SK-N-SH (cell line): ENCODE measurements around the gene TGFBRAP1. TPM values are rescaled to one million over a fixed set of nuclear protein-coding genes. Genes with fewer than 3 reads are reported as not detected.

Experiments used
- CTCF ChIA-PET: fragments of 300-600, 350-600 bp; formaldehyde crosslinking; extraction: SDS; loops from one replicate; lab custom pipeline; 2021; lab: Yijun Ruan, JAX
- POLR2A ChIA-PET: fragments of 350-600 bp; sonication (Branson Sonifier 250); formaldehyde crosslinking; extraction: SDS; loops from one replicate; lab custom pipeline; 2020; ENCODE audit warnings: antibody characterized with exemption, inconsistent platforms; lab: Yijun Ruan, JAX
- DNase-seq: peaks from one replicate; pipeline ENCODE4 v3.0.0; 2012
- H2AFZ ChIP-seq: fragments of 200-600 bp; sonication (generic); 2 replicates; pipeline ENCODE4 v1.8.1; 2016; ENCODE audit warnings: antibody characterized with exemption, mild to moderate bottlenecking, low read depth
- H3F3A ChIP-seq: fragments of 200-600 bp; sonication (generic); replicated peaks from 2 replicates; pipeline ENCODE3; 2016; ENCODE audit warnings: antibody characterized with exemption, mild to moderate bottlenecking; ENCODE audit not compliant: insufficient read depth
- H3K27ac ChIP-seq, 2 experiments: fragments of 200-500 bp in 1 of 2; fragments of 200-600 bp in 1 of 2; sonication (Bioruptor generic) in 1 of 2; sonication (generic), shearing (Covaris generic) in 1 of 2; 2 replicates each; pipeline versions ENCODE4 v1.5.1 to v1.6.1; 2014 to 2016; ENCODE audit warnings: low read depth in 2 of 2, inconsistent platforms in 1 of 2, low read length in 1 of 2, mild to moderate bottlenecking in 1 of 2, mixed read lengths in 1 of 2
- H3K27me3 ChIP-seq: fragments of 200-600 bp; sonication (generic), shearing (Covaris generic); 2 replicates; pipeline ENCODE4 v1.6.1; 2016; ENCODE audit warnings: mixed run types; ENCODE audit not compliant: insufficient read depth
- H3K36me3 ChIP-seq, 2 experiments: fragments of 200-500 bp in 1 of 2; fragments of 200-600 bp in 1 of 2; sonication (Bioruptor generic) in 1 of 2; sonication (generic) in 1 of 2; replicated peaks in 1 of 2; 2 replicates each; pipeline versions ENCODE3 to v1.5.1; 2014 to 2016; ENCODE audit warnings: low read length in 1 of 2, mild to moderate bottlenecking in 1 of 2; ENCODE audit not compliant: insufficient read depth in 2 of 2, control insufficient read depth in 1 of 2
- H3K4me1 ChIP-seq, 2 experiments: fragments of 200-500 bp in 1 of 2; fragments of 200-600 bp in 1 of 2; sonication (Bioruptor generic) in 1 of 2; sonication (generic), shearing (Covaris generic) in 1 of 2; 2 replicates each; pipeline versions ENCODE4 v1.5.1 to v1.6.1; 2014 to 2016; ENCODE audit warnings: low read depth in 1 of 2, low read length in 1 of 2, mixed run types in 1 of 2; ENCODE audit not compliant: insufficient read depth in 2 of 2, control insufficient read depth in 1 of 2
- H3K4me2 ChIP-seq: fragments of 200-600 bp; sonication (generic), shearing (Covaris generic); 2 replicates; pipeline ENCODE4 v1.6.1; 2017; ENCODE audit warnings: mixed run types
- H3K4me3 ChIP-seq, 2 experiments: fragments of 200-500 bp in 1 of 2; fragments of 200-600 bp in 1 of 2; sonication (Bioruptor generic) in 1 of 2; sonication (generic), shearing (Covaris generic) in 1 of 2; 2 replicates each; pipeline versions ENCODE4 v1.5.1 to v1.8.1; 2014 to 2016; ENCODE audit warnings: low read depth in 2 of 2, inconsistent platforms in 1 of 2, low read length in 1 of 2, mild to moderate bottlenecking in 1 of 2, mixed read lengths in 1 of 2, moderate library complexity in 1 of 2
- H3K79me2 ChIP-seq: fragments of 200-600 bp; sonication (generic); 2 replicates; pipeline ENCODE4 v1.8.1; 2017; ENCODE audit warnings: mild to moderate bottlenecking; ENCODE audit not compliant: insufficient read depth
- H3K9ac ChIP-seq: fragments of 200-600 bp; sonication (generic); 2 replicates; pipeline ENCODE4 v1.6.1; 2017; ENCODE audit warnings: mixed run types
- H3K9me2 ChIP-seq: fragments of 200-600 bp; sonication (generic); 2 replicates; pipeline ENCODE4 v1.6.1; 2017; ENCODE audit warnings: mixed run types
- H3K9me3 ChIP-seq: fragments of 200-600 bp; sonication (generic); 2 replicates; pipeline ENCODE4 v1.6.1; 2017; ENCODE audit warnings: mixed run types, mild to moderate bottlenecking, moderate library complexity
- H4K20me1 ChIP-seq: fragments of 200-600 bp; sonication (generic); 2 replicates; pipeline ENCODE4 v1.6.1; 2017; ENCODE audit warnings: mild to moderate bottlenecking, mixed run types; ENCODE audit not compliant: insufficient read depth
- CHD2 ChIP-seq: fragments of 150-350 bp; IDR thresholded peaks from 2 replicates; pipeline ENCODE4 v1.6.1; 2018; ENCODE audit warnings: low read length; ENCODE audit not compliant: partially characterized antibody
- FOSL2 ChIP-seq: IDR thresholded peaks from 2 replicates; pipeline ENCODE4 v1.4.0; 2012; ENCODE audit warnings: low read depth, mild to moderate bottlenecking, moderate library complexity, borderline replicate concordance
- FOXM1 ChIP-seq: IDR thresholded peaks from 2 replicates; pipeline ENCODE4 v1.4.0; 2012; ENCODE audit warnings: low read depth, mild to moderate bottlenecking
- IRF3 ChIP-seq: fragments of 150-350 bp; IDR thresholded peaks from 2 replicates; pipeline ENCODE4 v1.6.1; 2016; ENCODE audit warnings: mild to moderate bottlenecking, low read depth, low read length
- JUND ChIP-seq: IDR thresholded peaks from 2 replicates; pipeline ENCODE4 v1.4.0; 2012
- MAX ChIP-seq: IDR thresholded peaks from 2 replicates; pipeline ENCODE4 v1.4.0; 2012; ENCODE audit warnings: low read depth
- MEF2A ChIP-seq: IDR thresholded peaks from 2 replicates; pipeline ENCODE4 v1.4.0; 2012; ENCODE audit warnings: low read depth, borderline replicate concordance
- MXI1 ChIP-seq: IDR thresholded peaks from 2 replicates; pipeline ENCODE4 v1.6.1; 2012; ENCODE audit warnings: mild to moderate bottlenecking, low read depth, low read length, improper control_type of control experiment
- PBX3 ChIP-seq: IDR thresholded peaks from 2 replicates; pipeline ENCODE4; 2012
- POLR2AphosphoS5 ChIP-seq: IDR thresholded peaks from 2 replicates; pipeline ENCODE4 v1.6.1; 2012; ENCODE audit warnings: low read depth, low read length
- RAD21 ChIP-seq: IDR thresholded peaks from 2 replicates; pipeline ENCODE4 v1.6.1; 2012; ENCODE audit warnings: mild to moderate bottlenecking, low read length
- REST ChIP-seq: IDR thresholded peaks from 2 replicates; pipeline ENCODE4 v1.6.1; 2012; ENCODE audit warnings: mild to moderate bottlenecking, low read depth, low read length, moderate library complexity
- SMC3 ChIP-seq: IDR thresholded peaks from 2 replicates; pipeline ENCODE4 v1.6.1; 2012; ENCODE audit warnings: low read depth, low read length, improper control_type of control experiment
- TAF1 ChIP-seq: IDR thresholded peaks from 2 replicates; pipeline ENCODE4 v1.6.1; 2012; ENCODE audit warnings: low read depth, mild to moderate bottlenecking, low read length, moderate library complexity, borderline replicate concordance
- USF2 ChIP-seq: fragments of 150-350 bp; IDR thresholded peaks from 2 replicates; pipeline ENCODE4 v1.6.1; 2017; ENCODE audit warnings: antibody characterized with exemption, low read length, low read depth, borderline replicate concordance
- WGBS: methylation state at CpG from one replicate; pipeline ENCODE4 v1.1.6; 2017; ENCODE audit warnings: low lambda C conversion rate; 5-methylcytosine and 5-hydroxymethylcytosine counted together
- polyA plus RNA-seq, 3 experiments: library from polyadenylated mRNA; depleted of rRNA; stranded (reverse); fragments of >200 nt; gene quantifications; 2 replicates each; pipeline ENCODE4 v1.2.3, GENCODE V29; 2012

Gene TGFBRAP1
- polyA plus RNA-seq, 1 of the 3 experiments (the other 2 are of a cell fraction), result 5.7 TPM

GRCh38 chr2:105271393-105272045, 58.0 kb downstream of the TGFBRAP1 start:
- Histone ChIP-seq H3F3A (no peaks in the 10 kb centered on the region), H3K9ac (no peak overlapping the region), H2AFZ (no peak overlapping the region)
- TF ChIP-seq FOXM1 (no peak), PBX3 (no peak), POLR2AphosphoS5 (no peak), MXI1 (no peak)
- TF ChIP-seq, all 33 proteins: peak for 0
- no peak for DNase-seq
- Histone ChIP-seq H3K27me3 (no peaks in the 10 kb centered on the region), H3K36me3 (peaks cover 26 to 91% of the 10 kb centered on the region in 2 experiments), H3K27ac (no peak overlapping the region), H3K4me2 (no peak overlapping the region), H3K9me3 (no peaks in the 10 kb centered on the region), H3K79me2 (no peaks in the 10 kb centered on the region), H3K4me3 (no peak overlapping the region), H3K4me1 (peaks cover 0 to 3% of the 10 kb centered on the region in 2 experiments; a peak in 1 of 4 replicates), H3K9me2 (no peaks in the 10 kb centered on the region), H4K20me1 (no peaks in the 10 kb centered on the region)
- ChIA-PET POLR2A (no interaction called here), CTCF (interaction anchor here (0.8 to 4.4 kb wide), 2 partner anchors 21 to 24 kb away, joined by 3 to 14 read pairs; no protein-coding TSS in a partner anchor)
- 98% methylated on average over 12 of the region's 14 CpGs for WGBS

- Histone ChIP-seq H3K36me3 (peaks cover 15 to 82% of the 10 kb centered on the region in 2 experiments), H3K27me3 (no peaks in the 10 kb centered on the region), H3K4me1 (peaks cover 0 to 3% of the 10 kb centered on the region in 2 experiments; a peak in 1 of 4 replicates), H4K20me1 (no peaks in the 10 kb centered on the region), H3K9me3 (no peaks in the 10 kb centered on the region), H3K9me2 (no peaks in the 10 kb centered on the region), H3K9ac (no peak overlapping the region), H3K27ac (no peak overlapping the region), H3F3A (no peaks in the 10 kb centered on the region), H3K4me2 (no peak overlapping the region), H3K79me2 (no peaks in the 10 kb centered on the region), H2AFZ (no peak overlapping the region), H3K4me3 (no peak overlapping the region)
- POLR2A ChIA-PET, result no interaction called here
- TF ChIP-seq RAD21 (no peak), IRF3 (no peak), TAF1 (no peak), USF2 (no peak), FOSL2 (no peak), POLR2AphosphoS5 (no peak), FOXM1 (no peak), MEF2A (no peak), REST (no peak), MAX (no peak), SMC3 (no peak), JUND (no peak), CHD2 (no peak), PBX3 (no peak)
- DNase-seq, result no peak
- CTCF ChIA-PET, result interaction anchor here (0.7 to 1.5 kb wide), 4 partner anchors 10 to 34 kb away, joined by 3 to 5 read pairs (median 3); no protein-coding TSS in a partner anchor
- WGBS, result 98% methylated on average over 10 of the region's 21 CpGs
Observed at GRCh38 chr2:105269426-105269825, 60.1 kb downstream of the TGFBRAP1 start.
